ENCODE data around the gene FUT8.

The FUT8 gene

DNA sequence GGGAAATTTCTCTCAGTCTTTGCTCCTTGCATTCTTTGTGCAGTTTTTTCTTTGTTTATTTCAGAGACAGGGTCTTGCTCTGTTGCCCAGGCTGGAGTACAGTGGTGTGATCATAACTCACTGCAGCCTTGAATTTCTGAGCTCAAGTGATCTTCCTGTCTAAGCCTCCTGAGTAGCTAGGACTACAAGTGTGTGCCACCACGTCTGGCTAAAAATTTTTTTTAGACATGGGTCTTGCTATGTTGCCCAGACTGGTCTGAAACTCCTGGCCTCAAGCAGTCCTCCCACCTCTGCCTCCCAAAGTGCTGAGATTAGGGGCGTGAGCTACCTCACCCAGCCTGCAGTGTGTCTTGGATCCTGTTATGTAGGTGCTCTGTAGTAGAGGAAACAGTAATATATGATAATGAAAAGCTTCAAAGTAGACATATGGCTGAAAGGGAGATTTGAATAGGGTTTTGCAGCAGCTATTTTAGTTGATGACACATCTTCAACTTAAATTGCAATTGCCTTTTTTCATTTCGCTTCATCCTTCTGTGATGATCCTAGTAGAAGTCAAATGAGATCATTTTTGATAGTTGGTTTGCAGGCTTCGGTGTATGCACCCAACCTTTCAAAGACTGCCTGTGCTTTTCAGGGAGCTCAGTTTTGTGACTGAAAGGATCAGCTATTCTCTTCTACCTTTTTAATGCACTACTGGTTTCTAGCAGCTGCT is 75.4 kb downstream of the FUT8 start:
- Histone ChIP-seq H3K4me3 (ENCODE audit: low read depth, low read length) (no peak overlapping the region), H2AFZ (no peak overlapping the region), H3K27ac (no peak overlapping the region), H3K9me3 (ENCODE audit: control insufficient read depth, low read length) (no peaks in the 10 kb centered on the region), H3K9ac (no peak overlapping the region), H3K4me1 (no peaks in the 10 kb centered on the region), H3K27me3 (ENCODE audit: control insufficient read depth, insufficient read depth, low read length) (no peaks in the 10 kb centered on the region), H3K36me3 (ENCODE audit: control insufficient read depth, insufficient read depth, low read length) (no peaks in the 10 kb centered on the region), H3K4me2 (ENCODE audit: low read length) (no peak overlapping the region), H3K79me2 (peaks cover 2% of the 10 kb centered on the region)
- TF ChIP-seq, protein P1, sequence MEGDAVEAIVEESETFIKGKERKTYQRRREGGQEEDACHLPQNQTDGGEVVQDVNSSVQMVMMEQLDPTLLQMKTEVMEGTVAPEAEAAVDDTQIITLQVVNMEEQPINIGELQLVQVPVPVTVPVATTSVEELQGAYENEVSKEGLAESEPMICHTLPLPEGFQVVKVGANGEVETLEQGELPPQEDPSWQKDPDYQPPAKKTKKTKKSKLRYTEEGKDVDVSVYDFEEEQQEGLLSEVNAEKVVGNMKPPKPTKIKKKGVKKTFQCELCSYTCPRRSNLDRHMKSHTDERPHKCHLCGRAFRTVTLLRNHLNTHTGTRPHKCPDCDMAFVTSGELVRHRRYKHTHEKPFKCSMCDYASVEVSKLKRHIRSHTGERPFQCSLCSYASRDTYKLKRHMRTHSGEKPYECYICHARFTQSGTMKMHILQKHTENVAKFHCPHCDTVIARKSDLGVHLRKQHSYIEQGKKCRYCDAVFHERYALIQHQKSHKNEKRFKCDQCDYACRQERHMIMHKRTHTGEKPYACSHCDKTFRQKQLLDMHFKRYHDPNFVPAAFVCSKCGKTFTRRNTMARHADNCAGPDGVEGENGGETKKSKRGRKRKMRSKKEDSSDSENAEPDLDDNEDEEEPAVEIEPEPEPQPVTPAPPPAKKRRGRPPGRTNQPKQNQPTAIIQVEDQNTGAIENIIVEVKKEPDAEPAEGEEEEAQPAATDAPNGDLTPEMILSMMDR (IDR thresholded peaks at IDR 0.05): no peak

DNA sequence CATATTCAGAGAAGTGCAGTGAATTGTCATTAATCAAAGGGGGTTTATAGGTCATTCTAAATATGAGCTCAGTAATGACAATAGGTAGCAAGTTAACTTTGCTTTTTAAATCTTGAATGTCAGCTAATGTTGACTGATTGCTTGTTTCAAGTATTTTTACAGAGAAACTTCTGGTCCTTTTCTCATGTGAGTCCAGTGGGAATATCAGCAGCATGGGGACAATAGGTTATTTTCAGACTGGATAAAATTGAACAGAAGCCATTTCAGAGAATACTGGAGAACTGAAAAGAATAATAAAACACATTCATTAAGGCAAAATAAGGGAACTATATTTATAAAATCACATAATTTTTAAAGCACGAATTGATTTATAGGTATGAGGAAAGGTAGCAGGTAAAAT is 78.7 kb downstream of the FUT8 start:
- Histone ChIP-seq H3K4me2 (ENCODE audit: low read length) (no peak overlapping the region), H3K27me3 (ENCODE audit: control insufficient read depth, insufficient read depth, low read length) (no peaks in the 10 kb centered on the region), H3K79me2 (no peaks in the 10 kb centered on the region), H3K9me3 (ENCODE audit: control insufficient read depth, low read length) (no peaks in the 10 kb centered on the region), H2AFZ (no peak overlapping the region), H3K27ac (no peak overlapping the region), H3K4me1 (no peaks in the 10 kb centered on the region), H3K4me3 (ENCODE audit: low read depth, low read length) (no peak overlapping the region), H3K36me3 (ENCODE audit: control insufficient read depth, insufficient read depth, low read length) (no peaks in the 10 kb centered on the region), H3K9ac (no peak overlapping the region)
- TF ChIP-seq, protein P1 (IDR thresholded peaks at IDR 0.05): no peak

GRCh38 chr14:65492266-65492665 is 79.7 kb downstream of the FUT8 start:
- H3K9me3 ChIP-seq (ENCODE audit: control insufficient read depth, low read length): no peaks in the 10 kb centered on the region
- no peaks in the 10 kb centered on the region for H3K27me3 ChIP-seq (ENCODE audit: control insufficient read depth, insufficient read depth, low read length)
- no peak overlapping the region for H3K27ac ChIP-seq
- H3K9ac ChIP-seq: no peak overlapping the region
- H3K4me2 ChIP-seq (ENCODE audit: low read length): no peak overlapping the region
- H3K4me1 ChIP-seq: no peaks in the 10 kb centered on the region
- H3K36me3 ChIP-seq (ENCODE audit: control insufficient read depth, insufficient read depth, low read length): no peaks in the 10 kb centered on the region
- H2AFZ ChIP-seq: no peak overlapping the region
- TF ChIP-seq, protein P1 (IDR thresholded peaks at IDR 0.05): no peak
- no peak overlapping the region for H3K4me3 ChIP-seq (ENCODE audit: low read depth, low read length)
- H3K79me2 ChIP-seq: no peaks in the 10 kb centered on the region

GRCh38 chr14:65495196-65495595 is 82.7 kb downstream of the FUT8 start:
- no peak overlapping the region for H3K4me3 ChIP-seq (ENCODE audit: low read depth, low read length)
- no peaks in the 10 kb centered on the region for H3K36me3 ChIP-seq (ENCODE audit: control insufficient read depth, insufficient read depth, low read length)
- TF ChIP-seq, protein P1 (IDR thresholded peaks at IDR 0.05): no peak
- H3K4me2 ChIP-seq (ENCODE audit: low read length): no peak overlapping the region
- H3K27me3 ChIP-seq (ENCODE audit: control insufficient read depth, insufficient read depth, low read length): no peaks in the 10 kb centered on the region
- H3K79me2 ChIP-seq: no peaks in the 10 kb centered on the region
- no peak overlapping the region for H3K9ac ChIP-seq
- no peaks in the 10 kb centered on the region for H3K9me3 ChIP-seq (ENCODE audit: control insufficient read depth, low read length)
- H3K27ac ChIP-seq: no peak overlapping the region
- H2AFZ ChIP-seq: no peak overlapping the region
- no peaks in the 10 kb centered on the region for H3K4me1 ChIP-seq
